GM12873 (cell line): ENCODE results near the gene PLP2.

Source experiments
- TF ChIP-seq, protein P1 (sequence below): IDR thresholded peaks from 2 replicates; pipeline ENCODE4 v1.5.1; 2012; ENCODE audit warnings: low read depth, mild to moderate bottlenecking, moderate library complexity, low read length, control low read depth; ENCODE audit not compliant: insufficient read depth; ENCODE audit errors: missing control alignments

PLP2 gene

GRCh38 chrX:49167740-49168108, 4.0 kb upstream of the PLP2 start:
- TF ChIP-seq, protein P1, sequence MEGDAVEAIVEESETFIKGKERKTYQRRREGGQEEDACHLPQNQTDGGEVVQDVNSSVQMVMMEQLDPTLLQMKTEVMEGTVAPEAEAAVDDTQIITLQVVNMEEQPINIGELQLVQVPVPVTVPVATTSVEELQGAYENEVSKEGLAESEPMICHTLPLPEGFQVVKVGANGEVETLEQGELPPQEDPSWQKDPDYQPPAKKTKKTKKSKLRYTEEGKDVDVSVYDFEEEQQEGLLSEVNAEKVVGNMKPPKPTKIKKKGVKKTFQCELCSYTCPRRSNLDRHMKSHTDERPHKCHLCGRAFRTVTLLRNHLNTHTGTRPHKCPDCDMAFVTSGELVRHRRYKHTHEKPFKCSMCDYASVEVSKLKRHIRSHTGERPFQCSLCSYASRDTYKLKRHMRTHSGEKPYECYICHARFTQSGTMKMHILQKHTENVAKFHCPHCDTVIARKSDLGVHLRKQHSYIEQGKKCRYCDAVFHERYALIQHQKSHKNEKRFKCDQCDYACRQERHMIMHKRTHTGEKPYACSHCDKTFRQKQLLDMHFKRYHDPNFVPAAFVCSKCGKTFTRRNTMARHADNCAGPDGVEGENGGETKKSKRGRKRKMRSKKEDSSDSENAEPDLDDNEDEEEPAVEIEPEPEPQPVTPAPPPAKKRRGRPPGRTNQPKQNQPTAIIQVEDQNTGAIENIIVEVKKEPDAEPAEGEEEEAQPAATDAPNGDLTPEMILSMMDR: no peak

DNA sequence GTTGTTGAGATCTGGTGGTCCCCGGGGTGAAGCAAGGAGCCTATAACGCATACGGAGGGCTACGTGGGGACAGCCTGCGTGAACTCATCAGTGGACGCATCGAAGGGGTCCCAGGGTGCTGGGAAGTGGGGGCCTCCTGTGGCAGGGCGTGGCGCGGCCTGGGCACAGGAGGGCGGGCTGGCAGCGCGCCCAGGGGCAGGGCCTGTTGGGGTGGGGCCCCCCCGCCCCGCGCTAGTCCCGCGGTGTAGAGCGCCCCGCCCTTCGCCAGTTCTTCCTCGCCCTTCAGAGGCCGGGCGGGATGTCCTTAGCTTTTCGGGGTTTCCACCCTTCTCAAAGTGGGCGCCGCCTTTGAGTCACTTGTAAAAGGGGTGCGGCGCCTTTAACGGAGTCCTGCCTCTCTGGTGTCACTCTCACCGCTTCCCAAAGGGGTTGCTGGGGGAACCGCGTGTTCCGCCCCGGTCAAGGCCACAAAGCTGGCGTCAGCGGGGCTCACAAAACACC, 632 bp downstream of the PLP2 start:
- TF ChIP-seq, protein P1: no peak

GRCh38 chrX:49174723-49175122, 3.0 kb downstream of the PLP2 start:
- TF ChIP-seq, protein P1: no peak

DNA sequence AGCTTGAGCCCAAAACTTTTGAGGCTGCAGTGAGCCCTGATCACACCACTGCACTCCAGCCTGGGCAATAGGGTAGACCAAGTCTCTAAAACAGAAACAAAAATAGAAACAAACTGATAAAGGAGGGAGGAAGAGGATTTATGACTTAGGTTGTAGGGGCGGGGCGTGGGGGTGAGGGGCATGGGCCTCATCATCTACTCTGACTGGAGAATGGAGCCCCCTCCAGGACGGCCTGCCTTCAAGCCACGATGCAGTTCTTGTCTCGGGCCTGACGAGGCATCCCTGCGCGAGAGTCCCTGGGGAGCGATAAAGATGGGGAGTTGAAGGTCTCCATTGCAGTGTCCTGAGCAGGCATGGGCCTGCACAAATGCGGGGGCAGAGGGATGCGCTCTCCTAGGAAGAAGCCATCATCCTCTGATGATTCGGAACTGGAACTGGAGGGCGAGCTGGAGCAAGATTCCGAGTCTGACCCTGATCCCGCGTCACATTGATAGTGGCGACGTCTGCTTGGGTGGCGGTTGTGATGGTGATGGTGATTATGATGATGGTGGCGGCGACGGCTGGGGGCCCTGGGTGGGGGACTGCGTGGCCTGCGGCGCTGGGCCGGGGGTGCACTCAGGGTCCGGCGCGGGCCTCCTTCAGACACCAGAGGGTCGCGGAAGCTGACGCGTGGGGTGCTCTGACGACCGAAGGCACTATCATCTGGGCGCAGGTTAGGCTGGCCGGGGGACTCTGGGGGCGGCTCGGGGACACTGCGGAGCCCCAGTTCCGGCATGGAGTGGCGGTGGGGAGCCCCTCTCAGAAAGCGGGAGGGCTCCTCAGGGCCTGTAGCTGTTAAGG, 4.0 kb downstream of the PLP2 start:
- TF ChIP-seq, protein P1: no peak

- TF ChIP-seq, protein P1: no peak
Observed at GRCh38 chrX:49176421-49177326, 5.0 kb downstream of the PLP2 start.

DNA sequence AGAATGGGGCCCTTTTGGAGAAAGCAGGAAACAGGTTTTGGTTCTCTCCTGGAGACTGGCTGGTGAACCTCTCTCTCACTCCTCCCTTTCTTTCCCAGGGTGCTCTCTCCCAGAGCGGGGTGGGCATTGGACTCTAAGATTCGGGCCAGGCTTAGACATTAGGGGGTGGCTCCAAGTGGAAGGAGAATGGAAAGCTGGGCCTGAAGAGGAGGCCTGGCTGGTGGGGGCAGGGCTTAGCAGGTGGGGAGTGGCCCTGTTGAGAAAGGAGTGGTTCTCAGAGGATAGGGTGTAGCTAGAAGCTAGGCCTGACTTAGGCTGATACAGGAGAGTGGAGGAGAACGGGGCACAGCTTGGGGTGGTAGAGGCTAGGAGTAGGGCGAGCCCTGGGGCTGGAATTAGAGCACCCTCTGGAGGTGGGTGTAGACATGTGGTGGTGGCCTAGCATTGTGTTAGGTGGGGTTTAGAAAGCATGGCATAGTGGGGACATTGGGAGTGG, 5.7 kb downstream of the PLP2 start:
- TF ChIP-seq, protein P1: peak; percentile 22
